ENCODE data around the gene PPME1. TPM values are rescaled to one million over a fixed set of nuclear protein-coding genes. Genes with fewer than 3 reads are reported as not detected.

The PPME1 gene
- total and polyA plus RNA-seq, 2 donors (not counting 1 experiment from before 2014, with no cell fraction given): 11.2 to 23.6 TPM

GRCh38 chr11:74175920-74176319, 4.8 kb downstream of the PPME1 start:
- H3K4me2 ChIP-seq (replicated peaks; ENCODE audit: low read depth, low read length, poor library complexity, severe bottlenecking): no peak overlapping the region
- H3K4me1 ChIP-seq (ENCODE audit: control insufficient read depth in 2 of 2, insufficient read depth in 2 of 2, low read length in 2 of 2): peaks cover 11% of the 10 kb centered on the region in 2 donors
- no peaks in the 10 kb centered on the region for H3K9me3 Mint-ChIP-seq (ENCODE audit: insufficient read depth)
- H2AFZ ChIP-seq (ENCODE audit: insufficient read depth, low read depth, low read length, poor library complexity, severe bottlenecking): no peak overlapping the region
- TF ChIP-seq EZH2 (IDR thresholded peaks at IDR 0.05; ENCODE audit: borderline replicate concordance, insufficient read depth, low read depth, low read length, poor library complexity, severe bottlenecking): no peak
- intact Hi-C loops (cut with micrococcal nuclease): no loop called here
- H3K9ac ChIP-seq (ENCODE audit: low read length): no peak overlapping the region
- H3K27me3 Mint-ChIP-seq: no peaks in the 10 kb centered on the region
- no peak overlapping the region for H3K27ac Mint-ChIP-seq
- no peak overlapping the region for H3K4me3 ChIP-seq (ENCODE audit: control extremely low read depth in 1 of 5, extremely low read depth in 1 of 5, insufficient read depth in 1 of 5, low read depth in 2 of 5, low read length in 4 of 5)
- no peak overlapping the region for H3K4me3 Mint-ChIP-seq
- ChIA-PET CTCF (no interaction called here), POLR2A (no interaction called here)
- WGBS (ENCODE audit: insufficient coverage): no CpG with 5 or more reads among the region's 1 CpG
- H3K36me3 ChIP-seq (replicated peaks in 1 of 2; ENCODE audit: control extremely low read depth in 1 of 2, control insufficient read depth in 1 of 2, extremely low read depth in 1 of 2, insufficient read depth in 2 of 2, low read length in 1 of 2): no peaks in the 10 kb centered on the region
- H3K27me3 ChIP-seq (replicated peaks in 1 of 4; ENCODE audit: control extremely low read depth in 1 of 4, control insufficient read depth in 3 of 4, insufficient read depth in 4 of 4, low read length in 3 of 4): no peaks in the 10 kb centered on the region
- peaks cover 4% of the 10 kb centered on the region for H3K4me1 Mint-ChIP-seq
- peaks cover 55% of the 10 kb centered on the region for H3K79me2 ChIP-seq (ENCODE audit: control insufficient read depth, insufficient read depth, low read length)
- ATAC-seq (ENCODE audit: low read depth) (no peak), DNase-seq (no peak)
- no peaks in the 10 kb centered on the region for H4K20me1 ChIP-seq (ENCODE audit: control insufficient read depth, insufficient read depth, low read length, poor library complexity, severe bottlenecking)
- H3K9me3 ChIP-seq (ENCODE audit: control extremely low read depth in 1 of 3, control insufficient read depth in 2 of 3, insufficient read depth in 1 of 3, low read length in 2 of 3): no peaks in the 10 kb centered on the region
- no peak overlapping the region for H3K27ac ChIP-seq (ENCODE audit: low read length in 2 of 2)

GRCh38 chr11:74179234-74180052, 8.4 kb downstream of the PPME1 start:
- H3K79me2 ChIP-seq (ENCODE audit: control insufficient read depth, insufficient read depth, low read length): peaks cover 42% of the 10 kb centered on the region
- intact Hi-C loops (cut with micrococcal nuclease): no loop called here
- CTCF ChIA-PET: no interaction called here

More at GRCh38 chr11:74179234-74180052, 8.4 kb downstream of the PPME1 start:
- no peaks in the 10 kb centered on the region for H4K20me1 ChIP-seq (ENCODE audit: control insufficient read depth, insufficient read depth, low read length, poor library complexity, severe bottlenecking)
- no peak for TF ChIP-seq CTCF (IDR thresholded peaks at IDR 0.05)
- no peak for TF ChIP-seq EZH2 (IDR thresholded peaks at IDR 0.05; ENCODE audit: borderline replicate concordance, insufficient read depth, low read depth, low read length, poor library complexity, severe bottlenecking)
- ATAC-seq (ENCODE audit: low read depth) (no peak), DNase-seq (no peak)
- Mint-ChIP-seq H3K27me3 (no peaks in the 10 kb centered on the region), H3K27ac (no peak overlapping the region), H3K4me3 (no peak overlapping the region), H3K9me3 (ENCODE audit: insufficient read depth) (no peaks in the 10 kb centered on the region), H3K4me1 (peaks cover under 1% of the 10 kb centered on the region)
- POLR2A ChIA-PET: no interaction called here
- WGBS (ENCODE audit: insufficient coverage): 100% methylated on average over 3 of the region's 7 CpGs
- H3K36me3 ChIP-seq (replicated peaks in 1 of 2; ENCODE audit: control extremely low read depth in 1 of 2, control insufficient read depth in 1 of 2, extremely low read depth in 1 of 2, insufficient read depth in 2 of 2, low read length in 1 of 2): no peaks in the 10 kb centered on the region
- no peak overlapping the region for H3K4me2 ChIP-seq (replicated peaks; ENCODE audit: low read depth, low read length, poor library complexity, severe bottlenecking)
- no peak overlapping the region for H3K27ac ChIP-seq (ENCODE audit: low read length in 2 of 2)
- H3K27me3 ChIP-seq (replicated peaks in 1 of 4; ENCODE audit: control extremely low read depth in 1 of 4, control insufficient read depth in 3 of 4, insufficient read depth in 4 of 4, low read length in 3 of 4): no peaks in the 10 kb centered on the region
- H2AFZ ChIP-seq (ENCODE audit: insufficient read depth, low read depth, low read length, poor library complexity, severe bottlenecking): no peak overlapping the region
- no peaks in the 10 kb centered on the region for H3K9me3 ChIP-seq (ENCODE audit: control extremely low read depth in 1 of 3, control insufficient read depth in 2 of 3, insufficient read depth in 1 of 3, low read length in 2 of 3)
- H3K4me1 ChIP-seq (ENCODE audit: control insufficient read depth in 2 of 2, insufficient read depth in 2 of 2, low read length in 2 of 2): no peaks in the 10 kb centered on the region
- no peak overlapping the region for H3K4me3 ChIP-seq (ENCODE audit: control extremely low read depth in 1 of 5, extremely low read depth in 1 of 5, insufficient read depth in 1 of 5, low read depth in 2 of 5, low read length in 4 of 5)
- H3K9ac ChIP-seq (ENCODE audit: low read length): no peak overlapping the region

Data from B cell (primary cell).